HL-60 (cell line): ENCODE results near the gene VWA7.

ENCODE experiments used
- GABPA ChIP-seq: IDR thresholded peaks from 2 replicates; pipeline ENCODE4 v1.6.1; 2012; ENCODE audit warnings: low read depth
- POLR2AphosphoS5 ChIP-seq: IDR thresholded peaks from 2 replicates; pipeline ENCODE4 v1.6.1; 2012; ENCODE audit warnings: low read depth

DNA sequence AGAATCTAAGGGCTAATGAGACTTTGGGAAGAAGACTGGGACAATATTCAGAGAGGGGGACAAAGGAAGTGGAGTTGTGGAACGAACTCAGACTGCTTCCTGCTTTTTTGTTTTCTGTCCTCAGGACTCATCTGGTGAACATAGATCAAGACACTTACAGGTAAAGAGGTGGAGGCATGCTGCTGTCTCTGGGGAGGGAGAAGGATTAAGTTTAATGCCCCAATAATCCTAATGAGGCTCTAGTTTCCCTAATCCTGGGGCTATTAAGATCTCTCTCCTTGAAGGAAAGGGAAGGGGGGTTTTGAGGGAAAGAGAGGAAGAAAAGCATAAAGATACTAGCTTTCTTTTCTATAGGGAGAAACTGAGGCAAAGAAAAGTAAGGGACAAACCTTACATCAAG lies 32.7 kb downstream of the VWA7 start:
- no peak for TF ChIP-seq POLR2AphosphoS5
- no peak for TF ChIP-seq GABPA
